Measurements from ENCODE around the gene CAMSAP1.

- no peak for TF ChIP-seq CTCF (conservative IDR thresholded peaks at IDR 0.05; ENCODE audit: low read length)
- TF ChIP-seq EZH2phosphoT487 (IDR thresholded peaks at IDR 0.05; ENCODE audit: borderline replicate concordance, low read depth, low read length) = no peak
These were observed 4.0 kb downstream of the CAMSAP1 start for GRCh38 chr9:135903358-135903656.

Measured in OCI-LY7 (cell line).